ENCODE results near the gene PAMR1. TPM values are rescaled to one million over a fixed set of nuclear protein-coding genes. Genes with fewer than 3 reads are reported as not detected.

PAMR1 gene
- total and polyA plus RNA-seq, 7 donors, result 0.92 to 26.5 (median 7.8) TPM

DNA sequence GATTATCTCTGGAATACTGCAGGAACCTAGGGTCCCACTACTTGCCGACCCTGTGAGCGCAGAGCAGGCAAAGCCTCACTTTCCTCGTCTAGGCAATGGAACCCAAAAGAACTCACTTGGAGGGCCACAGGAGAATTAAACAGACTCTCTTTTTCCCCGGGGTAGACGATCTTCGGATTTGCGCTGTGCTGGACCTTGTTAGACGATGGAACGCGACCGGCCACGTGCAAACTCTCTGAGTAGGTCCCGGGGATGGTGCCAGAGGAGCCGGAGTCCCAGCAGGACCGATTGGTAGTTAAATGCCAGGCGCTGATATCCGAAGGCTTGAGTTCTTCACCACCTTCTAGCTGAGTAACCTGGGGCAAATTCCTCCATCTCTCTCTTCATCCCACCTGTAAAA lies 105.0 kb downstream of the PAMR1 start:
- no peak for DNase-seq
- Histone ChIP-seq H3K4me1 (peaks cover 0 to 27% (median 26%) of the 10 kb centered on the region in 4 donors), H3K4me3 (peak overlapping the region in 2 of 4 donors; percentile 53 to 59), H3K9me3 (no peaks in the 10 kb centered on the region), H3K36me3 (no peaks in the 10 kb centered on the region), H3K27ac (no peak overlapping the region), H3K27me3 (peaks cover 17 to 46% (median 30%) of the 10 kb centered on the region in 3 donors)
- TF ChIP-seq, protein P1, sequence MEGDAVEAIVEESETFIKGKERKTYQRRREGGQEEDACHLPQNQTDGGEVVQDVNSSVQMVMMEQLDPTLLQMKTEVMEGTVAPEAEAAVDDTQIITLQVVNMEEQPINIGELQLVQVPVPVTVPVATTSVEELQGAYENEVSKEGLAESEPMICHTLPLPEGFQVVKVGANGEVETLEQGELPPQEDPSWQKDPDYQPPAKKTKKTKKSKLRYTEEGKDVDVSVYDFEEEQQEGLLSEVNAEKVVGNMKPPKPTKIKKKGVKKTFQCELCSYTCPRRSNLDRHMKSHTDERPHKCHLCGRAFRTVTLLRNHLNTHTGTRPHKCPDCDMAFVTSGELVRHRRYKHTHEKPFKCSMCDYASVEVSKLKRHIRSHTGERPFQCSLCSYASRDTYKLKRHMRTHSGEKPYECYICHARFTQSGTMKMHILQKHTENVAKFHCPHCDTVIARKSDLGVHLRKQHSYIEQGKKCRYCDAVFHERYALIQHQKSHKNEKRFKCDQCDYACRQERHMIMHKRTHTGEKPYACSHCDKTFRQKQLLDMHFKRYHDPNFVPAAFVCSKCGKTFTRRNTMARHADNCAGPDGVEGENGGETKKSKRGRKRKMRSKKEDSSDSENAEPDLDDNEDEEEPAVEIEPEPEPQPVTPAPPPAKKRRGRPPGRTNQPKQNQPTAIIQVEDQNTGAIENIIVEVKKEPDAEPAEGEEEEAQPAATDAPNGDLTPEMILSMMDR (IDR thresholded peaks at IDR 0.05), result no peak
- TF ChIP-seq POLR2AphosphoS5 (IDR thresholded peaks at IDR 0.05) (no peak), EP300 (IDR thresholded peaks at IDR 0.05) (no peak), POLR2A (IDR thresholded peaks at IDR 0.05) (no peak)
- intact Hi-C loops (cut with DNase I), result no loop called here
- 9 to 15% methylated on average over 17 of the region's 17 CpGs for WGBS, 2 donors

DNA sequence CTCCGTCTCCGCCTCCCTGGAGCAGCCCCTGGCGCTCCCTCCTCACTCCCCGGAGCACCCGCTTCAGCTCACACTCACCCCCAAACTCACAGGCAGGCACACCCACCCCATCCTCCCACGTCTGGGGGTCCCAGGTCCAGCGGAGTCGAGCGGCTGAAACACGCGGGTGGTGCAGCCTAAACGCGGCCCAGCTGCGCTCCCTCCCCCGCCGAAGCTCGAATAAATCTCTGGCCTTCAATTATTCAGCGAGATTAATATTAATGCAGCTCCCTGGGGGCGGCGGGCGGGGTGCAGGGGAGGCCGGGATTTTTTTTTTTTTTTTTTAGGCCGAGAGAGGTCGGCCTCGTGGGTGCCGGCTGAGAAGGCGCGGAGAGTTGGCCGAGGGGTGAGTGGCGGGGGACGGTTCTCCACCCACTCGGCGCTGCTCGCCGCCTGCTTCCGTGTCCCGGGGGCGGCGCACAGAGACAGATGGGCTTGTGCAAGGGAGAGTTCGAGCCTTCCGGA lies 105.5 kb downstream of the PAMR1 start:
- Histone ChIP-seq H3K27ac (no peak overlapping the region), H3K4me1 (peaks cover 0 to 27% (median 26%) of the 10 kb centered on the region in 4 donors), H3K4me3 (peak overlapping the region; percentile 19 to 59 (median 46)), H3K27me3 (peaks cover 17 to 46% (median 32%) of the 10 kb centered on the region in 3 donors), H3K9me3 (no peaks in the 10 kb centered on the region), H3K36me3 (no peaks in the 10 kb centered on the region)
- TF ChIP-seq POLR2A (IDR thresholded peaks at IDR 0.05), result no peak
- TF ChIP-seq, protein P1 (IDR thresholded peaks at IDR 0.05), result no peak
- no peak for TF ChIP-seq POLR2AphosphoS5 (IDR thresholded peaks at IDR 0.05)
- TF ChIP-seq EP300 (IDR thresholded peaks at IDR 0.05), result no peak
- WGBS, 2 donors, result 1 to 2% methylated on average over 41 of the region's 41 CpGs
- DNase-seq, result no peak
- intact Hi-C loops (cut with DNase I), result no loop called here

DNA sequence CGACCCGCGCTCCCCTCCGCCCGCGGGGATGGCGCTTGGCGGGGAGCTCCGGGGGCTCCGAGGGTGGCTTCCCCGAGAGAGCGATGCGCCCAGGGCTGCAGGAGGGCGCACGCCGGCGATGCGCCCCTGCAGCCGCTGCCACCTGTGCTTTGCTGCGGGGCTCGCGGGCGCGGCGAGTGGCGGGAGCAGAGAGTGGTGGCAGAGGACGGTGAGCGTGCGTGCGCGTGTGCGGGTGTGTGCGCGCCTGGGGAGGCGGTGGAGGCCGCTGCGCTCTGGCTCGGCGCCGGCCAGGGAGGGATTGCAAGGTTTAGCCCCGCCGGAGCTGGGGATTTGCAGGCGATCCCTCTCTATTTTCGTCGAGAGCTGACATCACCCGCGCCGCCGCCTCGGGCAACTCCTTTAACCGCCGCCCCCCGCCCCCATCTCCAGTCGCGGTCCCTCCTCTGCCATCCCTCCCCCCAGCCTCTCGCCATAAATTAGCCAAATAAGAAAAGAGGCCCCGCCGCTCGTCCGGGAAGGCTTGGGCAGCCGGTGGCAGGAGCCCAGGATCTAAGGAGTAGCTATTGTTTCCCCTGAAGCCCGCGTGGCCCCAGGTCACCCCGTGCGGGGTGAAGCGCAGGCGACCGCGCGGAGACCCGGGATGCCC lies 106.1 kb downstream of the PAMR1 start, which contains the start of gene SLC1A2:
Gene SLC1A2 (minus strand): TSS at position 375 of the 646 bp plus-strand sequence. CDS start 592 bp downstream, outside the sequence.
- intact Hi-C loops (cut with DNase I), result no loop called here
- WGBS, 2 donors, result 1% methylated on average over 71 of the region's 71 CpGs
- no peak for DNase-seq

DNA sequence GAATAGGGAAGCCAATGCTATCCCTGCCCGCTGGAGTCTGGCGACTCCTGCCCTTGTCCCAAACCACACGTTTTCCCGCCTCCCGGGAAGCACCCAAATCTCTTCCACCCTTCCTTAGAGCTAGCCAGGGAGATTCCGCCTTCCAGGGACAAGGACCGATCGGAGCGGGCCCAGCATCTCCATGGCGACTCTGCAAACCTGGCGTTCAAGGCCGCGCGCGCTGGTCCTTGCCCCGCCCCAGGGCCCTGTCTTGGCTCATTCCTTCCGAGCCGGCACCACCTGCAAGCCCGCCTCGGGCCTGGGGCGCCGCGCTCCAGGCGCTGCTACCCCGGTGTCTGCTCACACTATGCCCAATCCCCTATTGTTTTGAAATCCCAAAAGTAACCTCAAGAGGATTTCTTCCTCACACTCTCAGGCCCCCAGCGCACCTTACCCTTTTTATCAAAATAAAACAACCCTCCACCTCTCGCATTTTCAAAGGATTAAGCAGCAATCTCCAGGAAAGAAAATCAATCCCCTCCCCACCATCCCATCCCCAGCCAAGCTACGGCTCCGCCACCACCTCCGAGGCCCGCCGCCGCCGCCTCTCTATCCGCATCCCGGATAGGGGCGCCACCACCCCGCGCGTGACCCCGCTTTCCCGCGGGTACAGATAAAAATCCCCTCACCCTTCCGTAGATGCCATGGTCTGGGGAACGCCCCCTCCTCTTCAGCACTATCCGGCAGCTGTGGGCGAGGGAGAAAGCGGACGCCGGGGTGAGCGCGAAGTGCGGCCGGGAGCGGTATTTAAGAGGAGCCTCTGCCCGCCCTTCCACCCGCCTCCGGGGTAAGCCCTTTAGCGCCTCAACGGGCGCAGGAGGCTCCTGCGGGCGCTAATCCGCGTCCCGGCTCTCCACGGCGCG lies 106.9 kb downstream of the PAMR1 start:
- 2 to 6% methylated on average over 69 of the region's 69 CpGs for WGBS, 2 donors
- H3K4me1 ChIP-seq, result peaks cover 0 to 27% (median 26%) of the 10 kb centered on the region in 4 donors
- intact Hi-C loops (cut with DNase I), result no loop called here
- TF ChIP-seq POLR2AphosphoS5 (IDR thresholded peaks at IDR 0.05), result no peak
- no peak for TF ChIP-seq EP300 (IDR thresholded peaks at IDR 0.05)
- TF ChIP-seq, protein P1 (IDR thresholded peaks at IDR 0.05), result no peak
- no peak for TF ChIP-seq POLR2A (IDR thresholded peaks at IDR 0.05)
- no peak for DNase-seq
- H3K27me3 ChIP-seq, result peaks cover 17 to 46% (median 32%) of the 10 kb centered on the region in 3 donors
- H3K27ac ChIP-seq, result no peak overlapping the region
- H3K36me3 ChIP-seq, result no peaks in the 10 kb centered on the region
- peak overlapping the region; percentile 19 to 59 (median 46) for H3K4me3 ChIP-seq
- H3K9me3 ChIP-seq, result no peaks in the 10 kb centered on the region

More for the DNA sequence above, 106.1 kb downstream of the PAMR1 start, which contains the start of gene SLC1A2:
- Histone ChIP-seq H3K4me3 (peak within 1 kb of the TSS; percentile 19 to 59 (median 46)), H3K4me1 (peaks cover 0 to 27% (median 26%) of the 10 kb centered on the region in 4 donors), H3K9me3 (no peaks in the 10 kb centered on the region), H3K36me3 (no peaks in the 10 kb centered on the region), H3K27ac (no peak within 1 kb of the TSS), H3K27me3 (peaks cover 17 to 46% (median 32%) of the 10 kb centered on the region in 3 donors)
- TF ChIP-seq, protein P1 (IDR thresholded peaks at IDR 0.05), result no peak
- TF ChIP-seq POLR2AphosphoS5 (IDR thresholded peaks at IDR 0.05) (no peak), EP300 (IDR thresholded peaks at IDR 0.05) (no peak), POLR2A (IDR thresholded peaks at IDR 0.05) (no peak)
